IMR-90 (cell line): Measurements from ENCODE around the gene DCHS2. TPM values are rescaled to one million over a fixed set of nuclear protein-coding genes. Genes with fewer than 3 reads are reported as not detected.

Experiments
- ATAC-seq: fragments of 200-7000 bp; cut with Tn5 transposase; 2 replicates; pipeline ENCODE4 v1.9.1; 2020; ENCODE audit warnings: low read depth, mild to moderate bottlenecking, moderate library complexity
- BruUV-seq: library from RNA; stranded (reverse); fragments of 400-500 nt; replicated peaks from 2 replicates; lab custom pipeline; 2021; lab: Mats Ljungman, UMichigan
- CTCF ChIA-PET: fragments of 300-600 bp; formaldehyde crosslinking; extraction: SDS; loops from one replicate; lab custom pipeline; 2021; ENCODE audit warnings: antibody characterized with exemption; lab: Yijun Ruan, JAX
- POLR2A ChIA-PET: fragments of 300-600 bp; sonication (Branson Sonifier 250); formaldehyde crosslinking; loops from one replicate; lab custom pipeline; 2022; ENCODE audit warnings: antibody characterized with exemption; ENCODE audit not compliant: unreplicated experiment; lab: Charles Lee
- DNase-seq: peaks from one replicate; pipeline ENCODE4 v3.0.0; 2013
- H2AFZ ChIP-seq: replicated peaks from 2 replicates; pipeline ENCODE3; 2013; ENCODE audit warnings: low read length, mild to moderate bottlenecking; ENCODE audit not compliant: poor library complexity
- H2AK5ac ChIP-seq: 2 replicates; pipeline ENCODE4 v1.6.1; 2013; ENCODE audit warnings: low read depth, low read length, inconsistent platforms
- H2AK9ac ChIP-seq: replicated peaks from 2 replicates; pipeline ENCODE3; 2013; ENCODE audit warnings: mild to moderate bottlenecking, low read depth, low read length, moderate library complexity; ENCODE audit not compliant: poor library complexity
- H2BK120ac ChIP-seq: 2 replicates; pipeline ENCODE4 v1.6.1; 2013; ENCODE audit warnings: low read depth, low read length, inconsistent platforms
- H2BK15ac ChIP-seq: 3 replicates; pipeline ENCODE4 v1.6.1; 2013; ENCODE audit warnings: low read depth, low read length, inconsistent platforms
- H2BK20ac ChIP-seq: 2 replicates; pipeline ENCODE4 v1.6.1; 2013; ENCODE audit warnings: low read depth, mild to moderate bottlenecking, inconsistent platforms, low read length, moderate library complexity
- H2BK5ac ChIP-seq: 2 replicates; pipeline ENCODE4 v1.6.1; 2013; ENCODE audit warnings: mild to moderate bottlenecking, low read depth, low read length, inconsistent platforms; ENCODE audit not compliant: poor library complexity, severe bottlenecking
- H3K14ac ChIP-seq: replicated peaks from 2 replicates; pipeline ENCODE4 v1.6.1; 2013; ENCODE audit warnings: low read depth, low read length, inconsistent platforms
- H3K18ac ChIP-seq: 2 replicates; pipeline ENCODE4 v1.6.1; 2013; ENCODE audit warnings: low read depth, low read length, control low read depth
- H3K23ac ChIP-seq: 2 replicates; pipeline ENCODE4 v1.6.1; 2013; ENCODE audit warnings: low read depth, low read length, inconsistent platforms
- H3K27ac ChIP-seq: 2 replicates; pipeline ENCODE4 v1.5.1; 2013; ENCODE audit warnings: mild to moderate bottlenecking, control low read depth, low read length; ENCODE audit not compliant: insufficient read depth
- H3K27me3 ChIP-seq: 2 replicates; pipeline ENCODE4 v1.6.1; 2013; ENCODE audit warnings: low read length; ENCODE audit not compliant: control insufficient read depth, insufficient read depth
- H3K36me3 ChIP-seq: 2 replicates; pipeline ENCODE4 v1.6.1; 2013; ENCODE audit warnings: low read length, mixed read lengths; ENCODE audit not compliant: control insufficient read depth, insufficient read depth
- H3K4ac ChIP-seq: 2 replicates; pipeline ENCODE4 v1.6.1; 2013; ENCODE audit warnings: low read depth, low read length, inconsistent platforms
- H3K4me1 ChIP-seq: 2 replicates; pipeline ENCODE4 v1.6.1; 2013; ENCODE audit warnings: low read length, mixed read lengths; ENCODE audit not compliant: control insufficient read depth, insufficient read depth
- H3K4me2 ChIP-seq: 2 replicates; pipeline ENCODE4 v1.6.1; 2013; ENCODE audit warnings: low read depth, mild to moderate bottlenecking, control low read depth, low read length, moderate library complexity
- H3K4me3 ChIP-seq: 2 replicates; pipeline ENCODE4 v1.5.1; 2013; ENCODE audit warnings: low read depth, mild to moderate bottlenecking, control low read depth, low read length, moderate library complexity; ENCODE audit not compliant: insufficient read depth
- H3K56ac ChIP-seq: 2 replicates; pipeline ENCODE4 v1.6.1; 2013; ENCODE audit warnings: low read length, inconsistent platforms; ENCODE audit not compliant: insufficient read depth; ENCODE audit errors: extremely low read depth
- H3K79me1 ChIP-seq, 2 experiments: 2 replicates each; pipeline ENCODE4 v1.6.1; 2013; ENCODE audit warnings: low read length in 2 of 2, inconsistent platforms in 1 of 2, low read depth in 1 of 2
- H3K9ac ChIP-seq: 2 replicates; pipeline ENCODE4 v1.6.1; 2013; ENCODE audit warnings: low read depth, low read length, control low read depth
- H3K9me1 ChIP-seq: 2 replicates; pipeline ENCODE4 v1.6.1; 2013; ENCODE audit warnings: low read length, inconsistent platforms; ENCODE audit not compliant: insufficient read depth
- H3K9me3 ChIP-seq: 2 replicates; pipeline ENCODE4 v1.6.1; 2013; ENCODE audit warnings: low read length; ENCODE audit not compliant: control insufficient read depth, insufficient read depth
- H4K20me1 ChIP-seq: 2 replicates; pipeline ENCODE4 v1.6.1; 2013; ENCODE audit warnings: low read length, inconsistent platforms; ENCODE audit not compliant: insufficient read depth
- H4K5ac ChIP-seq: 2 replicates; pipeline ENCODE4 v1.6.1; 2013; ENCODE audit warnings: mild to moderate bottlenecking, low read depth, low read length, control low read depth
- H4K8ac ChIP-seq, 2 experiments: 2 replicates each; pipeline ENCODE4 v1.6.1; 2013; ENCODE audit warnings: low read depth in 2 of 2, low read length in 2 of 2, control low read depth in 1 of 2, inconsistent platforms in 1 of 2
- H4K91ac ChIP-seq: 2 replicates; pipeline ENCODE4 v1.6.1; 2013; ENCODE audit warnings: low read depth, low read length, inconsistent platforms; ENCODE audit not compliant: insufficient read depth
- SMC3 ChIP-seq: fragments of 150-350 bp; IDR thresholded peaks from 2 replicates; pipeline ENCODE4 v1.6.1; 2016; ENCODE audit warnings: low read depth, mild to moderate bottlenecking, antibody characterized with exemption, low read length, moderate library complexity
- WGBS, 2 experiments: methylation state at CpG; one replicate each; pipeline versions ENCODE4 v1.1.5 to v1.1.7; 2013; ENCODE audit warnings: missing lambda C conversion rate in 2 of 2; ENCODE audit not compliant: insufficient read length in 1 of 2; ENCODE audit errors: extremely low coverage in 2 of 2; 5-methylcytosine and 5-hydroxymethylcytosine counted together
- dilution Hi-C: fragments of 300-500 bp; cut with HindIII; formaldehyde crosslinking; loops from one replicate; pipeline ENCODE4 v1.14.3; 2018; ENCODE audit warnings: low sequenced_read_pairs; ENCODE audit not compliant: unreplicated experiment
- in situ Hi-C: fragments of 300-500 bp; cut with MboI; formaldehyde crosslinking; loops from 3 replicates; pipeline ENCODE4 v1.14.3; 2019; ENCODE audit warnings: low sequenced_read_pairs, inconsistent platforms, mixed read lengths
- intact Hi-C: fragments of 100-400 bp; cut with micrococcal nuclease; formaldehyde crosslinking; loops from 2 replicates; pipeline ENCODE4 v1.10.0; 2022
- polyA plus RNA-seq, 3 experiments: library from polyadenylated mRNA; depleted of rRNA; stranded (reverse); fragments of >200 nt; gene quantifications; 2 replicates each; pipeline ENCODE4 v1.2.3, GENCODE V29; 2012; ENCODE audit warnings: low replicate concordance in 1 of 3
- total RNA-seq: library from RNA; depleted of rRNA; stranded (reverse); fragments of >200 nt; gene quantifications from 2 replicates; pipeline ENCODE4 v1.2.3, GENCODE V29; 2012

The DCHS2 gene
- total and polyA plus RNA-seq, 2 of the 4 experiments (the other 2 are of a cell fraction) = not detected

GRCh38 chr4:154490583-154491340, 837 bp downstream of the DCHS2 start:
- H2AK5ac ChIP-seq = no peak overlapping the region
- no peak overlapping the region for H2AK9ac ChIP-seq
- no peak overlapping the region for H3K4me3 ChIP-seq
- H3K27me3 ChIP-seq = peaks cover 31% of the 10 kb centered on the region
- H3K4me1 ChIP-seq = no peaks in the 10 kb centered on the region
- no peaks in the 10 kb centered on the region for H4K20me1 ChIP-seq
- H3K4ac ChIP-seq = no peak overlapping the region
- intact Hi-C loops = no loop called here
- peak; percentile 62 for ATAC-seq
- H2BK5ac ChIP-seq = no peak overlapping the region
- no peaks in the 10 kb centered on the region for H3K36me3 ChIP-seq
- dilution Hi-C loops = no loop called here
- H2AFZ ChIP-seq = peak overlapping the region; percentile 74
- H2BK15ac ChIP-seq = no peak overlapping the region
- no peak overlapping the region for H3K14ac ChIP-seq
- no peak overlapping the region for H3K56ac ChIP-seq
- 3% methylated on average over 41 of the region's 76 CpGs; no CpG with 5 or more reads in 1 of the 2 experiments for WGBS, 2 experiments
- CTCF ChIA-PET = interaction anchor here (0.9 kb wide), 1 partner anchor 12 kb away, joined by 3 read pairs; no protein-coding TSS in a partner anchor
- in situ Hi-C loops = no loop called here
- no peak overlapping the region for H4K5ac ChIP-seq
- no peaks in the 10 kb centered on the region for H3K79me1 ChIP-seq
- no peaks in the 10 kb centered on the region for H3K9me1 ChIP-seq
- no peak for TF ChIP-seq SMC3
- H4K8ac ChIP-seq = no peak overlapping the region
- H3K9me3 ChIP-seq = no peaks in the 10 kb centered on the region
- no peak overlapping the region for H4K91ac ChIP-seq
- no peak overlapping the region for H2BK20ac ChIP-seq
- POLR2A ChIA-PET = no interaction called here
- no peak overlapping the region for H2BK120ac ChIP-seq
- H3K18ac ChIP-seq = no peak overlapping the region
- no peak for DNase-seq
- no peak overlapping the region for H3K9ac ChIP-seq
- H3K27ac ChIP-seq = no peak overlapping the region
- H3K4me2 ChIP-seq = peak overlapping the region; percentile 7; the same call in 1 of the 2 replicates
- H3K23ac ChIP-seq = no peak overlapping the region
- no TSS peak for BruUV-seq
